ENCODE results near the gene TMEM119. TPM values are rescaled to one million over a fixed set of nuclear protein-coding genes. Genes with fewer than 3 reads are reported as not detected.
A peak's percentile ranks its signal among the peaks of the same experiment; 100 is the strongest.

The TMEM119 gene
- total and polyA plus RNA-seq, 10 of the 15 experiments (the other 5 are each of a cell fraction or from before 2014, with no cell fraction given): 0.11 to 0.44 (median 0.19) TPM; not detected in 5

DNA sequence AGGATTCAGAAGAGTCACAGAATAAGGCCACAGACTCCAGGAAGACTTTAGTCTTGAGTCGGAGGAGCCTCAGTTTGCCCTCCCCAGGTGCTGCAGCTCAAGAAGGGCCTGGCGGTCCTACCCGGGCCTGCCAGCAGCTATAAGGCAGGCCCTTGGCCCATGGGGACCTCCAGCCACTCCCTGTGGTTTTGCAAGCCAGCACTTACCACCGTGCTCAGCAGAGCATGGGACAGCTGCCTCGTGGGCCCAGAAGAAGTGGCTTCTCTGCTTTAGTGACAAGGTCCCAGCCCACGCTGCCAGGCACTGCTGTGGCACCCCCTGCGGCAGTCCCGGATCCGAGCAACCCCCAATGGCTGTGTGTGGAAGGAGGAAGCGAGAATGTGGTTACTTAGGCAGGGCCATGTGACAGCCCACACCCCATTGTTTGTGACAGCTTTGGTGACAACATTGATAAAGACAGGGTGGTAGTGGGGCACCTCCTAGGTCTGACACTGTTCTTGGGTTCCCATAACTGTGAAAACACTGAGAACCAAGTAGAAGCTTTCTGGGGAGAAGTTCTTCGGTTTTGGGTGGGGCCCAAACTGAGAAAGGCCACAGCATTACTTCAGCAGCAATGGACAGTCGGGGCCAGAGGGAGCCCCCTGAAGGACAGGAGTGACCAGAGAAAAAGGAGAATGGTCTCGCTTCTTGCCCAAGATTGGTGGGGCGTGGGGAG, 35.8 kb upstream of the TMEM119 start, which contains the start of gene SELPLG (continued):
- TF ChIP-seq, protein P1, sequence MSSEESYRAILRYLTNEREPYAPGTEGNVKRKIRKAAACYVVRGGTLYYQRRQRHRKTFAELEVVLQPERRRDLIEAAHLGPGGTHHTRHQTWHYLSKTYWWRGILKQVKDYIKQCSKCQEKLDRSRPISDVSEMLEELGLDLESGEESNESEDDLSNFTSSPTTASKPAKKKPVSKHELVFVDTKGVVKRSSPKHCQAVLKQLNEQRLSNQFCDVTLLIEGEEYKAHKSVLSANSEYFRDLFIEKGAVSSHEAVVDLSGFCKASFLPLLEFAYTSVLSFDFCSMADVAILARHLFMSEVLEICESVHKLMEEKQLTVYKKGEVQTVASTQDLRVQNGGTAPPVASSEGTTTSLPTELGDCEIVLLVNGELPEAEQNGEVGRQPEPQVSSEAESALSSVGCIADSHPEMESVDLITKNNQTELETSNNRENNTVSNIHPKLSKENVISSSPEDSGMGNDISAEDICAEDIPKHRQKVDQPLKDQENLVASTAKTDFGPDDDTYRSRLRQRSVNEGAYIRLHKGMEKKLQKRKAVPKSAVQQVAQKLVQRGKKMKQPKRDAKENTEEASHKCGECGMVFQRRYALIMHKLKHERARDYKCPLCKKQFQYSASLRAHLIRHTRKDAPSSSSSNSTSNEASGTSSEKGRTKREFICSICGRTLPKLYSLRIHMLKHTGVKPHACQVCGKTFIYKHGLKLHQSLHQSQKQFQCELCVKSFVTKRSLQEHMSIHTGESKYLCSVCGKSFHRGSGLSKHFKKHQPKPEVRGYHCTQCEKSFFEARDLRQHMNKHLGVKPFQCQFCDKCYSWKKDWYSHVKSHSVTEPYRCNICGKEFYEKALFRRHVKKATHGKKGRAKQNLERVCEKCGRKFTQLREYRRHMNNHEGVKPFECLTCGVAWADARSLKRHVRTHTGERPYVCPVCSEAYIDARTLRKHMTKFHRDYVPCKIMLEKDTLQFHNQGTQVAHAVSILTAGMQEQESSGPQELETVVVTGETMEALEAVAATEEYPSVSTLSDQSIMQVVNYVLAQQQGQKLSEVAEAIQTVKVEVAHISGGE (CRISPR knock-in tag; IDR thresholded peaks at IDR 0.05): no peak
- TF ChIP-seq SREBF2 (IDR thresholded peaks at IDR 0.05; ENCODE audit: low read length): no peak
- TF ChIP-seq RELA (IDR thresholded peaks at IDR 0.05; ENCODE audit: borderline replicate concordance, partially characterized antibody): peak; percentile 95
- no peak for TF ChIP-seq RCOR1 (conservative IDR thresholded peaks at IDR 0.05; ENCODE audit: low read depth, low read length)
- no peak for TF ChIP-seq NFXL1 (IDR thresholded peaks at IDR 0.05; ENCODE audit: borderline replicate concordance)
- TF ChIP-seq, protein P2, sequence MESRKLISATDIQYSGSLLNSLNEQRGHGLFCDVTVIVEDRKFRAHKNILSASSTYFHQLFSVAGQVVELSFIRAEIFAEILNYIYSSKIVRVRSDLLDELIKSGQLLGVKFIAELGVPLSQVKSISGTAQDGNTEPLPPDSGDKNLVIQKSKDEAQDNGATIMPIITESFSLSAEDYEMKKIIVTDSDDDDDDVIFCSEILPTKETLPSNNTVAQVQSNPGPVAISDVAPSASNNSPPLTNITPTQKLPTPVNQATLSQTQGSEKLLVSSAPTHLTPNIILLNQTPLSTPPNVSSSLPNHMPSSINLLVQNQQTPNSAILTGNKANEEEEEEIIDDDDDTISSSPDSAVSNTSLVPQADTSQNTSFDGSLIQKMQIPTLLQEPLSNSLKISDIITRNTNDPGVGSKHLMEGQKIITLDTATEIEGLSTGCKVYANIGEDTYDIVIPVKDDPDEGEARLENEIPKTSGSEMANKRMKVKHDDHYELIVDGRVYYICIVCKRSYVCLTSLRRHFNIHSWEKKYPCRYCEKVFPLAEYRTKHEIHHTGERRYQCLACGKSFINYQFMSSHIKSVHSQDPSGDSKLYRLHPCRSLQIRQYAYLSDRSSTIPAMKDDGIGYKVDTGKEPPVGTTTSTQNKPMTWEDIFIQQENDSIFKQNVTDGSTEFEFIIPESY (IDR thresholded peaks at IDR 0.05): peak; percentile 13; the same call in 1 of the 2 replicates
- peak; percentile 91 to 93 for TF ChIP-seq BHLHE40 (IDR thresholded peaks at IDR 0.05; ENCODE audit: borderline replicate concordance in 1 of 2, low read depth in 2 of 2, low read length in 1 of 2)
- peak; percentile 69; the same call in 1 of the 2 replicates for TF ChIP-seq SMARCA5 (IDR thresholded peaks at IDR 0.05)
- TF ChIP-seq RAD51 (IDR thresholded peaks at IDR 0.05): peak; percentile 95
- no peak for TF ChIP-seq NRF1 (conservative IDR thresholded peaks at IDR 0.05; ENCODE audit: low read depth, low read length)
- peak; percentile 98 for TF ChIP-seq NBN (IDR thresholded peaks at IDR 0.05)
- no peak for TF ChIP-seq ZSCAN29 (IDR thresholded peaks at IDR 0.05)
- TF ChIP-seq MEF2A (IDR thresholded peaks at IDR 0.05; ENCODE audit: insufficient read depth, low read depth, low read length): peak; percentile 60; the same call in 1 of the 2 replicates
- TF ChIP-seq CREB1 (IDR thresholded peaks at IDR 0.05; ENCODE audit: low read depth): peak; percentile 69; the same call in 1 of the 2 replicates
- TF ChIP-seq, protein P3, sequence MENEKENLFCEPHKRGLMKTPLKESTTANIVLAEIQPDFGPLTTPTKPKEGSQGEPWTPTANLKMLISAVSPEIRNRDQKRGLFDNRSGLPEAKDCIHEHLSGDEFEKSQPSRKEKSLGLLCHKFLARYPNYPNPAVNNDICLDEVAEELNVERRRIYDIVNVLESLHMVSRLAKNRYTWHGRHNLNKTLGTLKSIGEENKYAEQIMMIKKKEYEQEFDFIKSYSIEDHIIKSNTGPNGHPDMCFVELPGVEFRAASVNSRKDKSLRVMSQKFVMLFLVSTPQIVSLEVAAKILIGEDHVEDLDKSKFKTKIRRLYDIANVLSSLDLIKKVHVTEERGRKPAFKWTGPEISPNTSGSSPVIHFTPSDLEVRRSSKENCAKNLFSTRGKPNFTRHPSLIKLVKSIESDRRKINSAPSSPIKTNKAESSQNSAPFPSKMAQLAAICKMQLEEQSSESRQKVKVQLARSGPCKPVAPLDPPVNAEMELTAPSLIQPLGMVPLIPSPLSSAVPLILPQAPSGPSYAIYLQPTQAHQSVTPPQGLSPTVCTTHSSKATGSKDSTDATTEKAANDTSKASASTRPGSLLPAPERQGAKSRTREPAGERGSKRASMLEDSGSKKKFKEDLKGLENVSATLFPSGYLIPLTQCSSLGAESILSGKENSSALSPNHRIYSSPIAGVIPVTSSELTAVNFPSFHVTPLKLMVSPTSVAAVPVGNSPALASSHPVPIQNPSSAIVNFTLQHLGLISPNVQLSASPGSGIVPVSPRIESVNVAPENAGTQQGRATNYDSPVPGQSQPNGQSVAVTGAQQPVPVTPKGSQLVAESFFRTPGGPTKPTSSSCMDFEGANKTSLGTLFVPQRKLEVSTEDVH (IDR thresholded peaks at IDR 0.05; ENCODE audit: low read depth, partially characterized antibody): peak; percentile 21
- no peak for TF ChIP-seq JUND (IDR thresholded peaks at IDR 0.05; ENCODE audit: low read depth, low read length)
- TF ChIP-seq DPF2 (IDR thresholded peaks at IDR 0.05): peak; percentile 98
- TF ChIP-seq, protein P4, sequence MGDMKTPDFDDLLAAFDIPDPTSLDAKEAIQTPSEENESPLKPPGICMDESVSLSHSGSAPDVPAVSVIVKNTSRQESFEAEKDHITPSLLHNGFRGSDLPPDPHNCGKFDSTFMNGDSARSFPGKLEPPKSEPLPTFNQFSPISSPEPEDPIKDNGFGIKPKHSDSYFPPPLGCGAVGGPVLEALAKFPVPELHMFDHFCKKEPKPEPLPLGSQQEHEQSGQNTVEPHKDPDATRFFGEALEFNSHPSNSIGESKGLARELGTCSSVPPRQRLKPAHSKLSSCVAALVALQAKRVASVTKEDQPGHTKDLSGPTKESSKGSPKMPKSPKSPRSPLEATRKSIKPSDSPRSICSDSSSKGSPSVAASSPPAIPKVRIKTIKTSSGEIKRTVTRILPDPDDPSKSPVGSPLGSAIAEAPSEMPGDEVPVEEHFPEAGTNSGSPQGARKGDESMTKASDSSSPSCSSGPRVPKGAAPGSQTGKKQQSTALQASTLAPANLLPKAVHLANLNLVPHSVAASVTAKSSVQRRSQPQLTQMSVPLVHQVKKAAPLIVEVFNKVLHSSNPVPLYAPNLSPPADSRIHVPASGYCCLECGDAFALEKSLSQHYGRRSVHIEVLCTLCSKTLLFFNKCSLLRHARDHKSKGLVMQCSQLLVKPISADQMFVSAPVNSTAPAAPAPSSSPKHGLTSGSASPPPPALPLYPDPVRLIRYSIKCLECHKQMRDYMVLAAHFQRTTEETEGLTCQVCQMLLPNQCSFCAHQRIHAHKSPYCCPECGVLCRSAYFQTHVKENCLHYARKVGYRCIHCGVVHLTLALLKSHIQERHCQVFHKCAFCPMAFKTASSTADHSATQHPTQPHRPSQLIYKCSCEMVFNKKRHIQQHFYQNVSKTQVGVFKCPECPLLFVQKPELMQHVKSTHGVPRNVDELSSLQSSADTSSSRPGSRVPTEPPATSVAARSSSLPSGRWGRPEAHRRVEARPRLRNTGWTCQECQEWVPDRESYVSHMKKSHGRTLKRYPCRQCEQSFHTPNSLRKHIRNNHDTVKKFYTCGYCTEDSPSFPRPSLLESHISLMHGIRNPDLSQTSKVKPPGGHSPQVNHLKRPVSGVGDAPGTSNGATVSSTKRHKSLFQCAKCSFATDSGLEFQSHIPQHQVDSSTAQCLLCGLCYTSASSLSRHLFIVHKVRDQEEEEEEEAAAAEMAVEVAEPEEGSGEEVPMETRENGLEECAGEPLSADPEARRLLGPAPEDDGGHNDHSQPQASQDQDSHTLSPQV (IDR thresholded peaks at IDR 0.05): peak; percentile 76

All from GM12878 (cell line).